ENCODE measurements around the gene PRDX5.

DNA sequence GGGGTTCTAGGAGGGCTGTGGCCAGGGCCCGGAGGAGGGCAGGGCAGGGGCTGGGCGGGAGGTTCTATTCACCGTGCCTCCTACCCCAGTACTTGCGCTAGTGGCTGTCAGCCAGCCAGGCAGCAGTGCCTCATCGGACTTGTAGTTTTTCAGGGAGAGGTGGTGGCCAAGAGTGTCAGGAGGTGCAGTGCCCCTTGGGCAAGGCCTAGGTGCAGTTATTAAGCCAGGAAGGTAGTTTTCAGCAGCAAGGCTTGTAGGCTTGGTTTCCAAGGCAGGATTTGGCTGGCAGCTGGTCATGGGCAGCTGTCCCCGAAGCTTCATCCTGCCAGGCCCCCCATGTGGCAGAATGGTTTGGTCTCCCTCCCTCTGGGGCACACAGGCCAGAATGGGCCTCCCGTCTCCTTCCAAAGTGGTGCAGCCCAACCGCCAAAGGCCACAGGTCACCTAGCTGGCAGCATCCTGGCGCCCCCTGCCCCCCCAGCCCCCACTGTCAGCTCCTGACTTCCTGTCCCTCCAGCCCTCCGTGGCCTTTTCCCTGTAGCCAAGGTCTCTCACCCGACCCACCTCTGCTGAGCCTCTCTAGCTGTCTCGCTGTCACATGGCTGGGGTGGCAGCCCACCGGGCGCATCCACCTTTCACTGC is 30.6 kb downstream of the PRDX5 start:
- no peak for TF ChIP-seq CTCF (IDR thresholded peaks at IDR 0.05)
- TF ChIP-seq POLR2A (IDR thresholded peaks at IDR 0.05) = no peak

Data from testis (tissue), 2 donors.